Chondrocyte (in vitro differentiated cells): ENCODE results near the gene TBC1D9B. TPM values are rescaled to one million over a fixed set of nuclear protein-coding genes. Genes with fewer than 3 reads are reported as not detected.

Source experiments
- DNase-seq: peaks from one replicate; pipeline ENCODE4 v3.0.0; 2021; ENCODE audit warnings: mixed read lengths, low spot score
- H3K27ac Mint-ChIP-seq: one replicate; pipeline ENCODE4 v1.8.0; 2021; ENCODE audit warnings: mild to moderate bottlenecking, moderate library complexity, mixed read lengths; ENCODE audit not compliant: unreplicated experiment
- H3K27me3 Mint-ChIP-seq: 2 replicates; pipeline ENCODE4 v1.8.0; 2021; ENCODE audit warnings: low read depth, mixed read lengths
- H3K36me3 Mint-ChIP-seq: 2 replicates; pipeline ENCODE4 v1.8.0; 2021; ENCODE audit warnings: low read depth, mixed read lengths
- H3K4me1 Mint-ChIP-seq: 2 replicates; pipeline ENCODE4 v1.8.0; 2021; ENCODE audit warnings: low read depth, mild to moderate bottlenecking, mixed read lengths
- H3K4me3 Mint-ChIP-seq: one replicate; pipeline ENCODE4 v1.8.0; 2021; ENCODE audit warnings: mild to moderate bottlenecking, moderate library complexity, mixed read lengths; ENCODE audit not compliant: unreplicated experiment
- H3K9me3 Mint-ChIP-seq: 2 replicates; pipeline ENCODE4 v1.8.0; 2021; ENCODE audit warnings: low read depth, mixed read lengths
- total RNA-seq: library from RNA; stranded (reverse); gene quantifications from 3 replicates; pipeline ENCODE4 v1.2.1, GENCODE V29; 2021
- TF ChIP-seq, protein P1 (sequence below): fragments of 200-600 bp; sonication (generic); IDR thresholded peaks from 2 replicates; pipeline ENCODE4 v1.5.0; 2021; ENCODE audit warnings: antibody characterized with exemption, mild to moderate bottlenecking, moderate library complexity

TBC1D9B gene
- total RNA-seq, 1 donor from 2014 or later = 118 TPM

DNA sequence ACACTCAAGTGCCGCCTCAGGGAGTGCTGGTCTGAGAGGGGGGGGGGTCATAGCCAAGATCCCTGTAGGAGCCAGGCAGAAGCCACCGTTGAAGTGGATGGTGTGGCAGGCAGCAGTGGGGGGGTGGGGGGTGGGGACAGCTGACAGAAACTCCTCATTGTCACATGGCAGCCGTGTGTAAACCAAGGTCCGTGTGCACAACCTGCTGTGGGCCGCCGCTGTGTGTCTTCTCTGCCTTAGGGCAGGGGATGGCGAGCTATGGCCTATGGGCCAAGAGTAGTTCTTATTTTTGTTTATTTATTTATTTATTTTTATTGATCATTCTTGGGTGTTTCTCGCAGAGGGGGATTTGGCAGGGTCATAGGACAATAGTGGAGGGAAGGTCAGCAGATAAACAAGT is 73.6 kb downstream of the TBC1D9B start:
- H3K9me3 Mint-ChIP-seq = no peaks in the 10 kb centered on the region
- TF ChIP-seq, protein P1, sequence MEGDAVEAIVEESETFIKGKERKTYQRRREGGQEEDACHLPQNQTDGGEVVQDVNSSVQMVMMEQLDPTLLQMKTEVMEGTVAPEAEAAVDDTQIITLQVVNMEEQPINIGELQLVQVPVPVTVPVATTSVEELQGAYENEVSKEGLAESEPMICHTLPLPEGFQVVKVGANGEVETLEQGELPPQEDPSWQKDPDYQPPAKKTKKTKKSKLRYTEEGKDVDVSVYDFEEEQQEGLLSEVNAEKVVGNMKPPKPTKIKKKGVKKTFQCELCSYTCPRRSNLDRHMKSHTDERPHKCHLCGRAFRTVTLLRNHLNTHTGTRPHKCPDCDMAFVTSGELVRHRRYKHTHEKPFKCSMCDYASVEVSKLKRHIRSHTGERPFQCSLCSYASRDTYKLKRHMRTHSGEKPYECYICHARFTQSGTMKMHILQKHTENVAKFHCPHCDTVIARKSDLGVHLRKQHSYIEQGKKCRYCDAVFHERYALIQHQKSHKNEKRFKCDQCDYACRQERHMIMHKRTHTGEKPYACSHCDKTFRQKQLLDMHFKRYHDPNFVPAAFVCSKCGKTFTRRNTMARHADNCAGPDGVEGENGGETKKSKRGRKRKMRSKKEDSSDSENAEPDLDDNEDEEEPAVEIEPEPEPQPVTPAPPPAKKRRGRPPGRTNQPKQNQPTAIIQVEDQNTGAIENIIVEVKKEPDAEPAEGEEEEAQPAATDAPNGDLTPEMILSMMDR = no peak
- H3K4me3 Mint-ChIP-seq = no peak overlapping the region
- H3K27me3 Mint-ChIP-seq = no peaks in the 10 kb centered on the region
- H3K36me3 Mint-ChIP-seq = peaks cover 53% of the 10 kb centered on the region
- H3K27ac Mint-ChIP-seq = no peak overlapping the region
- no peaks in the 10 kb centered on the region for H3K4me1 Mint-ChIP-seq
- DNase-seq = peak; percentile 37

DNA sequence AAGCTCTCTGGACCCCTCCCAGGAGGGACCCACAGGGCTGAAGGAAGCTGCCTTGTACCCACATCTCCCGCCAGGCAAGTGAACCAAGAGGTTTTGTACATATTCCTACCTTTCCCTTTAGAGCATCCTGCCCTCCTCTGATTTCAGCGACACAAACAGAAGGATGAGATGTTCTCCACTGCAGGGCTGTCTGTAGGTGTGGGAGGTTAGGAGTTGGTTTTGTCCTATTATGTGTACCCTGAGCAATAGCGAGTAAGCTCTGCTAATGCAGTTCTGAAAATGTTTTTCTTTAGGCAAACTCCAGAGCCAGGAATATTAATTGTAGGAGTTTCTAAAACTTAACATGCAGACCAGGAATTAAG is 74.0 kb downstream of the TBC1D9B start:
- Mint-ChIP-seq H3K27ac (no peak overlapping the region), H3K9me3 (no peaks in the 10 kb centered on the region), H3K27me3 (no peaks in the 10 kb centered on the region), H3K4me1 (no peaks in the 10 kb centered on the region), H3K4me3 (no peak overlapping the region), H3K36me3 (peaks cover 57% of the 10 kb centered on the region)
- TF ChIP-seq, protein P1 = no peak
- DNase-seq = no peak

DNA sequence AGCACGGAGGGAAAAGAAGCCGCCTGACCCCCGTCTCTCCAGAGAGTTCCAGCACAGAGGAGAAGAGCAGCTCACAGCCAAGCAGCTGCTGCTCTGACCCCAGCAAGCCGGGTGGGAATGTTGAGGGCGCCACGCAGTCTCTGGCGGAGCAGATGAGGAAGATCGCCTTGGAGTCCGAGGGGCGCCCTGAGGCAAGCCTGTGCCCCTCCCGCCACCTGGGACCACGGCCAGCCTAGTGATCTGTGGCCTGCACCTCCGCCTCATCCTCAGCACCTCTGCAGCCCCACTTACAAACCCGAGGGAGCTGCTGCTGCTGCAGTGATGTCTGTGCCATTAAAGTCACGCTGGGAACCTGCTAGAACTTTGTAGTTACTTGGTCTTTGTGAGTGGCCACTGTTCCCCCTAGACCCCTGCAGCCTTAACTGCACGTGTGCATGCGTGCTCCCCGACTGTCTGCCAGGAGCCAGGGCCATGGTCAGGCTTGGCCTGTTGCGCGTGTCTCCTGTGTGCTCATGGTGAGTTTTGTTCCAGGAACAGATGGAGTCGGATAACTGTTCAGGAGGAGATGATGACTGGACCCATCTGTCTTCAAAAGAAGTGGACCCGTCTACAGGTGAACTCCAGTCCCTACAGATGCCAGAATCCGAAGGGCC is 74.5 kb downstream of the TBC1D9B start:
- peak overlapping the region; percentile 14 for H3K27ac Mint-ChIP-seq
- DNase-seq = no peak

DNA sequence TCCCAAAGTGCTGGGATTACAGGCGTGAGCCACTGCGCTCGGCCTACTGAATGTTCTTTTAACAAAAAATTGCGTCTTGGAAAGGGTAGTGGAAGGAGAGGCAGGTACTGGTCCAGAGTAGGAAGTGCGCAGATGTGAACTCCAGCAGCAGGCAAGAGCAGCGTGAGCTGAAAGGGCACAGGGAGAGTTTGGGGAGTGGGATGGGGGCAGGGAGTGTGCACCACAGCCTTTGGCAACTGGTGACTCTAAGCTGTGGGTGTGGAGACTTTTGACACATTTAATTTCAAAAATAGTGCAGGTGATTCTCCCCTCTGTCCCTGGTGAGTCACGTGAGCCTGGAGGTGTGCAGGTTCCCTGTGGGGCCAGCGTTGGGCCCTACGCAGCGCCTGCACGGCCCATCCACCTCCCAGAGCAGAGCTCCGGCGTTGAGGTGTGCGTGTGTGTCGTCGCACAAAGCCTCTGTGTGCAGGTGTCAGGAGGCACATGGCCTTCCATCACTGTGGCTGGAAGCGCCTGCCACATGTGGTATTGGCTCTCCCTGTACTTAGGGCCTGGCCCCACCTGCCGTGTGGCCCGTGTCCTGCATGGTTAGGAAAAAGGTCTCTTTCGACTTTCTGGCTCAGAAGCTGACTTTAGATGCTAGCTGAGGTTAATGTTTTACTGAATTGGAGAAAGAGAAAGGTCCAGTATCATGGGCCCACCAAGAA is 75.5 kb downstream of the TBC1D9B start:
- Mint-ChIP-seq H3K27ac (peak overlapping the region; percentile 68), H3K4me1 (peaks cover 9% of the 10 kb centered on the region), H3K9me3 (no peaks in the 10 kb centered on the region), H3K36me3 (peaks cover 62% of the 10 kb centered on the region), H3K4me3 (no peak overlapping the region), H3K27me3 (no peaks in the 10 kb centered on the region)
- DNase-seq = no peak
- TF ChIP-seq, protein P1 = no peak

More for the DNA sequence above, 74.5 kb downstream of the TBC1D9B start:
- Mint-ChIP-seq H3K4me1 (no peaks in the 10 kb centered on the region), H3K9me3 (no peaks in the 10 kb centered on the region), H3K27me3 (no peaks in the 10 kb centered on the region), H3K4me3 (no peak overlapping the region), H3K36me3 (peaks cover 60% of the 10 kb centered on the region)
- TF ChIP-seq, protein P1 = no peak

DNA sequence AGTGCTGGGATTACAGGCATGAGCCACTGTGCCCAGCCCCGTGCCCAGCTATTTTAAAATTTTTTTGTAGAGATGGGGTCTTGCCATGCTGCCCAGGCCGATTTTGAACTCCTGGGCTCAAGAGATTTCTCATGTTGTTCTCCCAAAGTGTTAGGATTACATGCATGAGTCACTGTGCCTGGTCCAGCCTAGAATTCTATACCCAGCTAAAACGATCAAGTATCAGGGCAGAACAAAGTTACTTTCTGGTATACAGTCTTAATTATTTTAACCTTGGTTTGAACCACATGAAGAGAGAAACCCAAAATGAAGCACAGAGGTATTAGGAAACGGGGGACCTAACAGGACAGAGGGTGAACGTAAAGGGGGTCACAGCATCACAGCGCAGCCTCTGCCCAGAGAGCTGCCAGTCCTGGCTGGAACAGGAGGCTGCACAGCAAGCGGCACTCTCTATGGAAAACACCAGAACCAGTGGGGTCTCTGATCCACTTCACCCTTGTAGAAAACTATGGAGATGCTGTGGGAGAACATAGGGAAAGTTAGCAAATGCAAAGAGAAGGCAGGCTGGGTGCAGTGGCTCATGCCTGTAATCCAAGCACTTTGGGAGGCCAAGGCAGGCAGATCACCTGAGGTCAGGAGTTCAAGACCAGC is 76.8 kb downstream of the TBC1D9B start:
- no peak for DNase-seq
- Mint-ChIP-seq H3K36me3 (peaks cover 55% of the 10 kb centered on the region), H3K4me3 (no peak overlapping the region), H3K27me3 (no peaks in the 10 kb centered on the region), H3K9me3 (no peaks in the 10 kb centered on the region), H3K27ac (no peak overlapping the region), H3K4me1 (peaks cover 13% of the 10 kb centered on the region)
- TF ChIP-seq, protein P1 = no peak
